Measurements from ENCODE around the gene SLC5A8. TPM values are rescaled to one million over a fixed set of nuclear protein-coding genes. Genes with fewer than 3 reads are reported as not detected.

SLC5A8 gene
- total RNA-seq, 4 donors from 2014 or later: 0.32 TPM; not detected in 3

GRCh38 chr12:101216810-101217209, 6.8 kb upstream of the SLC5A8 start:
- H3K27me3 ChIP-seq: no peaks in the 10 kb centered on the region
- no peak overlapping the region for H3K4me3 ChIP-seq
- no peaks in the 10 kb centered on the region for H3K4me1 ChIP-seq
- 93 to 95% methylated on average over 2 of the region's 2 CpGs for WGBS, 2 donors (ENCODE audit: low coverage in 1 of 2)
- no peaks in the 10 kb centered on the region for H3K9me3 ChIP-seq
- TF ChIP-seq EP300 (IDR thresholded peaks at IDR 0.05; ENCODE audit: low read depth) (no peak), CTCF (IDR thresholded peaks at IDR 0.05) (no peak), POLR2A (IDR thresholded peaks at IDR 0.05) (no peak), POLR2AphosphoS5 (IDR thresholded peaks at IDR 0.05) (no peak)
- no peak overlapping the region for H3K27ac ChIP-seq
- no peaks in the 10 kb centered on the region for H3K36me3 ChIP-seq
- intact Hi-C loops (cut with DNase I; ENCODE audit: low total_unique reads) (no loop called here), in situ Hi-C loops (cut with MboI; ENCODE audit: low pct_ligation_motif_present in 1 of 4, low pct_unique_long_range_greater_than_20kb in 1 of 4, low sequenced_read_pairs in 3 of 4) (no loop called here)
- DNase-seq: no peak

GRCh38 chr12:101207086-101207780, 2.8 kb downstream of the SLC5A8 start:
- Histone ChIP-seq H3K4me3 (no peak overlapping the region), H3K27ac (no peak overlapping the region), H3K9me3 (no peaks in the 10 kb centered on the region), H3K4me1 (peaks cover 0 to 5% (median 2%) of the 10 kb centered on the region in 4 donors), H3K36me3 (no peaks in the 10 kb centered on the region), H3K27me3 (peaks cover 31% of the 10 kb centered on the region)
- 71 to 100% methylated on average over 3 to 5 of the region's 5 CpGs for WGBS, 2 donors (ENCODE audit: low coverage in 1 of 2)
- no peak for DNase-seq
- in situ Hi-C loops (cut with MboI; ENCODE audit: low pct_ligation_motif_present in 1 of 4, low pct_unique_long_range_greater_than_20kb in 1 of 4, low sequenced_read_pairs in 3 of 4) (no loop called here), intact Hi-C loops (cut with DNase I; ENCODE audit: low total_unique reads) (no loop called here)
- TF ChIP-seq EP300 (IDR thresholded peaks at IDR 0.05; ENCODE audit: low read depth): no peak
- TF ChIP-seq POLR2A (IDR thresholded peaks at IDR 0.05): no peak
- no peak for TF ChIP-seq POLR2AphosphoS5 (IDR thresholded peaks at IDR 0.05)
- TF ChIP-seq CTCF (IDR thresholded peaks at IDR 0.05): no peak

- no peak for TF ChIP-seq POLR2A (IDR thresholded peaks at IDR 0.05)
- TF ChIP-seq EP300 (IDR thresholded peaks at IDR 0.05; ENCODE audit: low read depth): no peak
- no peak for TF ChIP-seq POLR2AphosphoS5 (IDR thresholded peaks at IDR 0.05)
- no peak for TF ChIP-seq CTCF (IDR thresholded peaks at IDR 0.05)
- H3K4me3 ChIP-seq: no peak overlapping the region
- H3K9me3 ChIP-seq: no peaks in the 10 kb centered on the region
- H3K4me1 ChIP-seq: peaks cover 0 to 5% (median 2%) of the 10 kb centered on the region in 4 donors
- no peak for DNase-seq
- H3K36me3 ChIP-seq: no peaks in the 10 kb centered on the region
- H3K27ac ChIP-seq: no peak overlapping the region
- H3K27me3 ChIP-seq: peaks cover 22% of the 10 kb centered on the region
- intact Hi-C loops (cut with DNase I; ENCODE audit: low total_unique reads) (no loop called here), in situ Hi-C loops (cut with MboI; ENCODE audit: low pct_ligation_motif_present in 1 of 4, low pct_unique_long_range_greater_than_20kb in 1 of 4, low sequenced_read_pairs in 3 of 4) (no loop called here)
- 63 to 84% methylated on average over 2 to 4 of the region's 4 CpGs for WGBS, 2 donors (ENCODE audit: low coverage in 1 of 2)
Measured at GRCh38 chr12:101204602-101205304, 5.3 kb downstream of the SLC5A8 start.

GRCh38 chr12:101200824-101201223, 9.2 kb downstream of the SLC5A8 start:
- DNase-seq: no peak
- Histone ChIP-seq H3K4me1 (peaks cover 0 to 3% (median 0%) of the 10 kb centered on the region in 4 donors), H3K27ac (no peak overlapping the region), H3K36me3 (no peaks in the 10 kb centered on the region), H3K4me3 (no peak overlapping the region), H3K27me3 (no peaks in the 10 kb centered on the region), H3K9me3 (no peaks in the 10 kb centered on the region)
- TF ChIP-seq EP300 (IDR thresholded peaks at IDR 0.05; ENCODE audit: low read depth) (no peak), POLR2AphosphoS5 (IDR thresholded peaks at IDR 0.05) (no peak), CTCF (IDR thresholded peaks at IDR 0.05) (no peak), POLR2A (IDR thresholded peaks at IDR 0.05) (no peak)
- 58 to 60% methylated on average over 1 of the region's 1 CpG for WGBS, 2 donors (ENCODE audit: low coverage in 1 of 2)
- in situ Hi-C loops (cut with MboI; ENCODE audit: low pct_ligation_motif_present in 1 of 4, low pct_unique_long_range_greater_than_20kb in 1 of 4, low sequenced_read_pairs in 3 of 4) (no loop called here), intact Hi-C loops (cut with DNase I; ENCODE audit: low total_unique reads) (no loop called here)

All from transverse colon (tissue), 4 donors.